ENCODE results near the gene KLHL5.

KLHL5 gene

GRCh38 chr4:39067031-39067430 is 5.0 kb downstream of the KLHL5 start:
- TF ChIP-seq CTCF (conservative IDR thresholded peaks at IDR 0.05), result no peak
- no peak for TF ChIP-seq ZFX (IDR thresholded peaks at IDR 0.05)
- no peak overlapping the region for H3K27ac ChIP-seq

GRCh38 chr4:39067451-39067850 is 5.4 kb downstream of the KLHL5 start:
- no peak overlapping the region for H3K27ac ChIP-seq
- no peak for TF ChIP-seq CTCF (conservative IDR thresholded peaks at IDR 0.05)
- TF ChIP-seq ZFX (IDR thresholded peaks at IDR 0.05), result no peak

- H3K27ac ChIP-seq, result no peak overlapping the region
Measured at GRCh38 chr4:39068907-39069306, 6.9 kb downstream of the KLHL5 start.

GRCh38 chr4:39078829-39079228 is 16.8 kb downstream of the KLHL5 start:
- no peak overlapping the region for H3K27ac ChIP-seq
- TF ChIP-seq ZFX (IDR thresholded peaks at IDR 0.05), result no peak
- TF ChIP-seq CTCF (conservative IDR thresholded peaks at IDR 0.05), result no peak

More at GRCh38 chr4:39068907-39069306, 6.9 kb downstream of the KLHL5 start:
- TF ChIP-seq ZFX (IDR thresholded peaks at IDR 0.05) (no peak), CTCF (conservative IDR thresholded peaks at IDR 0.05) (no peak)

- H3K27ac ChIP-seq, result no peak overlapping the region
- TF ChIP-seq ZFX (IDR thresholded peaks at IDR 0.05) (no peak), CTCF (conservative IDR thresholded peaks at IDR 0.05) (no peak)
Measured at GRCh38 chr4:39083164-39083563, 21.1 kb downstream of the KLHL5 start.

- no peak overlapping the region for H3K27ac ChIP-seq
Measured at GRCh38 chr4:39085891-39086290, 23.9 kb downstream of the KLHL5 start.

GRCh38 chr4:39096847-39097246 is 34.8 kb downstream of the KLHL5 start:
- H3K27ac ChIP-seq, result no peak overlapping the region
- no peak for TF ChIP-seq ZFX (IDR thresholded peaks at IDR 0.05)
- TF ChIP-seq CTCF (conservative IDR thresholded peaks at IDR 0.05), result no peak

More at GRCh38 chr4:39085891-39086290, 23.9 kb downstream of the KLHL5 start:
- TF ChIP-seq CTCF (conservative IDR thresholded peaks at IDR 0.05), result no peak
- no peak for TF ChIP-seq ZFX (IDR thresholded peaks at IDR 0.05)
